ENCODE measurements around the gene NACC1. TPM values are rescaled to one million over a fixed set of nuclear protein-coding genes. Genes with fewer than 3 reads are reported as not detected.

The NACC1 gene
- total and polyA plus RNA-seq, 4 donors, result 0.86 to 24.7 (median 17.7) TPM

DNA sequence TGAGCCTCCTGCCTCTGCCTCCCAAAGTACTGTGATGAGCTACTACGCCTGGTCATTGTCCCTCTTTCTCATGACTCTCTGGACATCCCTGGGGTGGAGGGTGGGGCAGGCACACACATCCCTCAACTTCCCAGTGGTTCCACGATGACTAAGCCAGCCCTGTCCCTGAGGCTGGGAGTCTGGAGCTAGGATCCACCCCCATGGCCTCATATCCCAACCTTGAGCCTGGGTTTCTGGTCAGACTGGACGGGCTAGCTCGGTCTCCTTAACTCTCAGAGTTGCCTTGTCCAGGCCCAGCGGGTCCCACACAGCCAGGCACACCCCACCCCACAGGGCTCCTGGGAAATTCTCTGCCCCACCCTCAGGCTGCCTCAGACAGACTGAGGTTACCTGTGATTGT, 51.7 kb downstream of the NACC1 start:
- H3K36me3 ChIP-seq (ENCODE audit: control insufficient read depth in 4 of 4, insufficient read depth in 3 of 4, low read depth in 1 of 4, low read length in 3 of 4), result no peaks in the 10 kb centered on the region
- no peak overlapping the region for H3K4me3 ChIP-seq (ENCODE audit: low read depth in 1 of 3, low read length in 3 of 3)
- H3K27me3 ChIP-seq (ENCODE audit: control insufficient read depth in 4 of 4, insufficient read depth in 4 of 4, low read length in 3 of 4), result no peaks in the 10 kb centered on the region
- 80% methylated on average over 5 of the region's 5 CpGs for WGBS
- no peak for DNase-seq (ENCODE audit: low spot score)
- H3K27ac ChIP-seq (ENCODE audit: low read depth in 1 of 2, low read length in 2 of 2), result no peak overlapping the region
- TF ChIP-seq FOXA1 (IDR thresholded peaks at IDR 0.05) (no peak), HNF4G (IDR thresholded peaks at IDR 0.05) (no peak), SP1 (IDR thresholded peaks at IDR 0.05) (no peak), ATF3 (IDR thresholded peaks at IDR 0.05) (no peak), TAF1 (conservative IDR thresholded peaks at IDR 0.05) (no peak), RXRA (IDR thresholded peaks at IDR 0.05) (no peak), RAD21 (IDR thresholded peaks at IDR 0.05) (no peak), NR2F2 (IDR thresholded peaks at IDR 0.05) (no peak), HNF4A (conservative IDR thresholded peaks at IDR 0.05) (no peak), EGR1 (IDR thresholded peaks at IDR 0.05; ENCODE audit: low read depth in 2 of 2) (no peak), JUND (IDR thresholded peaks at IDR 0.05) (no peak), FOXA2 (IDR thresholded peaks at IDR 0.05) (no peak), GABPA (IDR thresholded peaks at IDR 0.05 in 1 of 2, conservative IDR thresholded peaks at IDR 0.05 in 1 of 2) (no peak), YY1 (IDR thresholded peaks at IDR 0.05) (no peak)
- TF ChIP-seq, protein P1, sequence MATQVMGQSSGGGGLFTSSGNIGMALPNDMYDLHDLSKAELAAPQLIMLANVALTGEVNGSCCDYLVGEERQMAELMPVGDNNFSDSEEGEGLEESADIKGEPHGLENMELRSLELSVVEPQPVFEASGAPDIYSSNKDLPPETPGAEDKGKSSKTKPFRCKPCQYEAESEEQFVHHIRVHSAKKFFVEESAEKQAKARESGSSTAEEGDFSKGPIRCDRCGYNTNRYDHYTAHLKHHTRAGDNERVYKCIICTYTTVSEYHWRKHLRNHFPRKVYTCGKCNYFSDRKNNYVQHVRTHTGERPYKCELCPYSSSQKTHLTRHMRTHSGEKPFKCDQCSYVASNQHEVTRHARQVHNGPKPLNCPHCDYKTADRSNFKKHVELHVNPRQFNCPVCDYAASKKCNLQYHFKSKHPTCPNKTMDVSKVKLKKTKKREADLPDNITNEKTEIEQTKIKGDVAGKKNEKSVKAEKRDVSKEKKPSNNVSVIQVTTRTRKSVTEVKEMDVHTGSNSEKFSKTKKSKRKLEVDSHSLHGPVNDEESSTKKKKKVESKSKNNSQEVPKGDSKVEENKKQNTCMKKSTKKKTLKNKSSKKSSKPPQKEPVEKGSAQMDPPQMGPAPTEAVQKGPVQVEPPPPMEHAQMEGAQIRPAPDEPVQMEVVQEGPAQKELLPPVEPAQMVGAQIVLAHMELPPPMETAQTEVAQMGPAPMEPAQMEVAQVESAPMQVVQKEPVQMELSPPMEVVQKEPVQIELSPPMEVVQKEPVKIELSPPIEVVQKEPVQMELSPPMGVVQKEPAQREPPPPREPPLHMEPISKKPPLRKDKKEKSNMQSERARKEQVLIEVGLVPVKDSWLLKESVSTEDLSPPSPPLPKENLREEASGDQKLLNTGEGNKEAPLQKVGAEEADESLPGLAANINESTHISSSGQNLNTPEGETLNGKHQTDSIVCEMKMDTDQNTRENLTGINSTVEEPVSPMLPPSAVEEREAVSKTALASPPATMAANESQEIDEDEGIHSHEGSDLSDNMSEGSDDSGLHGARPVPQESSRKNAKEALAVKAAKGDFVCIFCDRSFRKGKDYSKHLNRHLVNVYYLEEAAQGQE (IDR thresholded peaks at IDR 0.05), result no peak
- TF ChIP-seq, protein P2, sequence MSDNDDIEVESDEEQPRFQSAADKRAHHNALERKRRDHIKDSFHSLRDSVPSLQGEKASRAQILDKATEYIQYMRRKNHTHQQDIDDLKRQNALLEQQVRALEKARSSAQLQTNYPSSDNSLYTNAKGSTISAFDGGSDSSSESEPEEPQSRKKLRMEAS (IDR thresholded peaks at IDR 0.05), result no peak
- TF ChIP-seq, protein P3, sequence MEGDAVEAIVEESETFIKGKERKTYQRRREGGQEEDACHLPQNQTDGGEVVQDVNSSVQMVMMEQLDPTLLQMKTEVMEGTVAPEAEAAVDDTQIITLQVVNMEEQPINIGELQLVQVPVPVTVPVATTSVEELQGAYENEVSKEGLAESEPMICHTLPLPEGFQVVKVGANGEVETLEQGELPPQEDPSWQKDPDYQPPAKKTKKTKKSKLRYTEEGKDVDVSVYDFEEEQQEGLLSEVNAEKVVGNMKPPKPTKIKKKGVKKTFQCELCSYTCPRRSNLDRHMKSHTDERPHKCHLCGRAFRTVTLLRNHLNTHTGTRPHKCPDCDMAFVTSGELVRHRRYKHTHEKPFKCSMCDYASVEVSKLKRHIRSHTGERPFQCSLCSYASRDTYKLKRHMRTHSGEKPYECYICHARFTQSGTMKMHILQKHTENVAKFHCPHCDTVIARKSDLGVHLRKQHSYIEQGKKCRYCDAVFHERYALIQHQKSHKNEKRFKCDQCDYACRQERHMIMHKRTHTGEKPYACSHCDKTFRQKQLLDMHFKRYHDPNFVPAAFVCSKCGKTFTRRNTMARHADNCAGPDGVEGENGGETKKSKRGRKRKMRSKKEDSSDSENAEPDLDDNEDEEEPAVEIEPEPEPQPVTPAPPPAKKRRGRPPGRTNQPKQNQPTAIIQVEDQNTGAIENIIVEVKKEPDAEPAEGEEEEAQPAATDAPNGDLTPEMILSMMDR (IDR thresholded peaks at IDR 0.05; ENCODE audit: low read depth, low read length, missing input control), result no peak
- TF ChIP-seq, protein P4, sequence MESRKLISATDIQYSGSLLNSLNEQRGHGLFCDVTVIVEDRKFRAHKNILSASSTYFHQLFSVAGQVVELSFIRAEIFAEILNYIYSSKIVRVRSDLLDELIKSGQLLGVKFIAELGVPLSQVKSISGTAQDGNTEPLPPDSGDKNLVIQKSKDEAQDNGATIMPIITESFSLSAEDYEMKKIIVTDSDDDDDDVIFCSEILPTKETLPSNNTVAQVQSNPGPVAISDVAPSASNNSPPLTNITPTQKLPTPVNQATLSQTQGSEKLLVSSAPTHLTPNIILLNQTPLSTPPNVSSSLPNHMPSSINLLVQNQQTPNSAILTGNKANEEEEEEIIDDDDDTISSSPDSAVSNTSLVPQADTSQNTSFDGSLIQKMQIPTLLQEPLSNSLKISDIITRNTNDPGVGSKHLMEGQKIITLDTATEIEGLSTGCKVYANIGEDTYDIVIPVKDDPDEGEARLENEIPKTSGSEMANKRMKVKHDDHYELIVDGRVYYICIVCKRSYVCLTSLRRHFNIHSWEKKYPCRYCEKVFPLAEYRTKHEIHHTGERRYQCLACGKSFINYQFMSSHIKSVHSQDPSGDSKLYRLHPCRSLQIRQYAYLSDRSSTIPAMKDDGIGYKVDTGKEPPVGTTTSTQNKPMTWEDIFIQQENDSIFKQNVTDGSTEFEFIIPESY (IDR thresholded peaks at IDR 0.05), result no peak
- no peaks in the 10 kb centered on the region for H3K9me3 ChIP-seq (ENCODE audit: control insufficient read depth in 4 of 4, low read length in 3 of 4)
- H3K9ac ChIP-seq (ENCODE audit: low read depth in 1 of 2, low read length in 2 of 2), result no peak overlapping the region
- peaks cover 2 to 19% (median 13%) of the 10 kb centered on the region in 4 donors for H3K4me1 ChIP-seq (ENCODE audit: control insufficient read depth in 4 of 4, insufficient read depth in 4 of 4, low read length in 3 of 4)
